ENCODE data around the gene CTBP2.
"Not testable (repeated sequence)": the region's sequence is repeated elsewhere in the genome, so short reads cannot be mapped to it uniquely, and the experiment has no call there.

CTBP2 gene

GRCh38 chr10:125158601-125159485, 1.5 kb downstream of the CTBP2 start:
- DNase-seq (ENCODE audit: low read depth in 2 of 2): no peak

- no peak for DNase-seq (ENCODE audit: low read depth in 2 of 2)
Measured at GRCh38 chr10:125158275-125158600, 2.1 kb downstream of the CTBP2 start.

- DNase-seq (ENCODE audit: low read depth in 2 of 2): no peak
Measured at GRCh38 chr10:125157505-125157904, 2.9 kb downstream of the CTBP2 start.

GRCh38 chr10:125156739-125157480, 3.5 kb downstream of the CTBP2 start:
- DNase-seq (ENCODE audit: low read depth in 2 of 2): no peak

- DNase-seq (ENCODE audit: low read depth in 2 of 2): no peak
Measured at GRCh38 chr10:125156196-125156595, 4.2 kb downstream of the CTBP2 start.

GRCh38 chr10:125155101-125155500, 5.3 kb downstream of the CTBP2 start:
- DNase-seq (ENCODE audit: low read depth in 2 of 2): no peak

- no peak for DNase-seq (ENCODE audit: low read depth in 2 of 2)
Measured at GRCh38 chr10:125154529-125154928, 5.8 kb downstream of the CTBP2 start.

GRCh38 chr10:125153703-125154490, 6.5 kb downstream of the CTBP2 start:
- no peak for DNase-seq (ENCODE audit: low read depth in 2 of 2)

- no peak for DNase-seq (ENCODE audit: low read depth in 2 of 2)
Measured at GRCh38 chr10:125152450-125153368, 7.7 kb downstream of the CTBP2 start.

- DNase-seq (ENCODE audit: low read depth in 2 of 2): no peak
Measured at GRCh38 chr10:125151553-125152449, 8.6 kb downstream of the CTBP2 start.

- no peak for DNase-seq (ENCODE audit: low read depth in 2 of 2)
Measured at GRCh38 chr10:125151170-125151552, 9.2 kb downstream of the CTBP2 start.

GRCh38 chr10:125150376-125151083, 9.8 kb downstream of the CTBP2 start:
- not testable (repeated sequence) for DNase-seq (ENCODE audit: low read depth in 2 of 2)

GRCh38 chr10:125149680-125150047, 10.7 kb downstream of the CTBP2 start:
- no peak for DNase-seq (ENCODE audit: low read depth in 2 of 2)

GRCh38 chr10:125149036-125149679, 11.2 kb downstream of the CTBP2 start:
- DNase-seq (ENCODE audit: low read depth in 2 of 2): no peak

- no peak for DNase-seq (ENCODE audit: low read depth in 2 of 2)
Measured at GRCh38 chr10:125148528-125148927, 11.8 kb downstream of the CTBP2 start.

- DNase-seq (ENCODE audit: low read depth in 2 of 2): no peak
Measured at GRCh38 chr10:125147971-125148439, 12.4 kb downstream of the CTBP2 start.

- no peak for DNase-seq (ENCODE audit: low read depth in 2 of 2)
Measured at GRCh38 chr10:125146791-125147579, 13.4 kb downstream of the CTBP2 start.

GRCh38 chr10:125145636-125146035, 14.7 kb downstream of the CTBP2 start:
- DNase-seq (ENCODE audit: low read depth in 2 of 2): no peak

Measured in stimulated activated CD8-positive, alpha-beta memory T cell treated with anti-CD3 and anti-CD28 coated beads, Interleukin-7, amount 100 ng/mL, for 1 hour (primary cell).